ENCODE measurements around the gene IFNA17. TPM values are rescaled to one million over a fixed set of nuclear protein-coding genes. Genes with fewer than 3 reads are reported as not detected.
A peak's percentile ranks its signal among the peaks of the same experiment; 100 is the strongest.

IFNA17 gene
- total and polyA plus RNA-seq, 8 donors: not detected

DNA sequence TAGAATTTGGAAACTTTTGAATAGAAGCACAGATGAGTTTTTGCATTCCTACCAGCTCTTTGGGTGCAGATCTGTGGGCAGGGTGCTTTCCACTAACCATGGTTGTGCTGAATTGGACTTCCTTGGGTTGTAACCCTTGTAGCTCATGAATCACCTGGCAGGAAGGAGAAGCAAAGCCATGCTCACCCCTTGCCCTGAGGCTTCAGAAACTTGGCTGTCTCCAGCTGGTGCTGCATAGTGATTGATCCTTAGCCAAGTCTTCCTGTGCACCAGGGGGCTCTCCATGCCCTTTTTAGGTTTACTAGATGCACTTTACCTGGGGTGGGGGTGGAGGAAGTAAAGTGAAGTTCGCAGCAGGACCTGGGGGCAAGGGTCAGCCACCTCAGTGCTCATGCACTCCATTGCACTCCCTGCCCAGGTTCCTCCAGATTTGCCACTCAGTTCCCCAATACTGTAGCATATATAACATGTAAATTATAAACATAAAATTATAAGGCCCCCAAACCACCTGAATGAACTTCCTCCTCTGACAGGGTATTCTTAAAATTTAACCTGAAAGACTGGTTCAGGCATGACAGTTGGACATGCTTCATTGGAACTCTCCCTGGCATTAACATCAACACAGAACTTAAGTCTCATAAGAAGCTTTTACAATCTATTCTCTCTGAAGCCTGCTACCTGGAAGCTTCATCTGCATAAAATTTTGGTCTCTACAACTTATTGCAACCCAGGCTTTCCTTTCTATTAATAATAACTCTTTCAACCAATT lies 37.6 kb upstream of the IFNA17 start:
- DNase-seq (no peak), ATAC-seq (no peak)

DNA sequence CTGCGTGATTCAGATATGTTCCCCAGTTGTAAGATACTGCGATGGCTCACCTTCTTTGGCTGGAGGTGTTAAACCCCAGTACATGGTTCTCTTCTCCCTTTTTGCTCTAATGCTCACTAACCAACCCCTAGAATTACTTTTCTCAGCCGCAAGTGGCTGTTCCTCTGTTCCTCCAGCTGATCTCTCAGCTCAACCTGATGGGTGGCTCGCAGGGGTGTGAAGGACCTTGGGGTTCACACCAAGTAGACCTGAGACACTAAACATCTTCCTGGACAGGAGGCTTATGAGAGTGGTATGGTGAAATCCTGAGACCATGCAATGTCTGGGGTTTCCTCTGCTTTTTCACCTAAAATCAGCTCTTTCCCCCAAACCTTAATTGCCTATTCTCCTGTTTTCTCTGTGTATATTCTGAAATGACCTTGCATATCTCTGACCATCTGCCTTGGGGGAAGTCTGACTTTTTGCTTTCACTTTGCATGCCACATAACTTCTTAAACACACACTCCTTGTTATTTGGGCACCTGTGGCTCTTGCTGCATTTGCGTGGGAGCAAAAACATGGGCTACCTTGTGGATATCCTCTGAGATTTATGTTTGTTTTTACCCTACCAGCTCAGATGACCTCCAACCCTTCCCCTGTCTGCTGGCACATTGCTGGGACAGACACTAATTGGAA lies 27.7 kb upstream of the IFNA17 start:
- Histone ChIP-seq H3K27ac (no peak overlapping the region), H3K36me3 (no peaks in the 10 kb centered on the region), H3K4me3 (no peak overlapping the region), H3K4me1 (peaks cover 0 to 14% of the 10 kb centered on the region in 2 donors), H3K27me3 (peaks cover 0 to 17% of the 10 kb centered on the region in 2 donors), H3K9me3 (no peaks in the 10 kb centered on the region)
- ATAC-seq (no peak), DNase-seq (no peak)
- TF ChIP-seq, protein P1, sequence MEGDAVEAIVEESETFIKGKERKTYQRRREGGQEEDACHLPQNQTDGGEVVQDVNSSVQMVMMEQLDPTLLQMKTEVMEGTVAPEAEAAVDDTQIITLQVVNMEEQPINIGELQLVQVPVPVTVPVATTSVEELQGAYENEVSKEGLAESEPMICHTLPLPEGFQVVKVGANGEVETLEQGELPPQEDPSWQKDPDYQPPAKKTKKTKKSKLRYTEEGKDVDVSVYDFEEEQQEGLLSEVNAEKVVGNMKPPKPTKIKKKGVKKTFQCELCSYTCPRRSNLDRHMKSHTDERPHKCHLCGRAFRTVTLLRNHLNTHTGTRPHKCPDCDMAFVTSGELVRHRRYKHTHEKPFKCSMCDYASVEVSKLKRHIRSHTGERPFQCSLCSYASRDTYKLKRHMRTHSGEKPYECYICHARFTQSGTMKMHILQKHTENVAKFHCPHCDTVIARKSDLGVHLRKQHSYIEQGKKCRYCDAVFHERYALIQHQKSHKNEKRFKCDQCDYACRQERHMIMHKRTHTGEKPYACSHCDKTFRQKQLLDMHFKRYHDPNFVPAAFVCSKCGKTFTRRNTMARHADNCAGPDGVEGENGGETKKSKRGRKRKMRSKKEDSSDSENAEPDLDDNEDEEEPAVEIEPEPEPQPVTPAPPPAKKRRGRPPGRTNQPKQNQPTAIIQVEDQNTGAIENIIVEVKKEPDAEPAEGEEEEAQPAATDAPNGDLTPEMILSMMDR (IDR thresholded peaks at IDR 0.05): no peak
- intact Hi-C loops (cut with DNase I): no loop called here

More for the DNA sequence above, 37.6 kb upstream of the IFNA17 start:
- Histone ChIP-seq H3K27ac (no peak overlapping the region), H3K4me1 (no peaks in the 10 kb centered on the region), H3K9me3 (no peaks in the 10 kb centered on the region), H3K27me3 (peaks cover 0 to 7% of the 10 kb centered on the region in 2 donors), H3K4me3 (no peak overlapping the region), H3K36me3 (no peaks in the 10 kb centered on the region)
- TF ChIP-seq, protein P1 (IDR thresholded peaks at IDR 0.05): no peak
- intact Hi-C loops (cut with DNase I): no loop called here

DNA sequence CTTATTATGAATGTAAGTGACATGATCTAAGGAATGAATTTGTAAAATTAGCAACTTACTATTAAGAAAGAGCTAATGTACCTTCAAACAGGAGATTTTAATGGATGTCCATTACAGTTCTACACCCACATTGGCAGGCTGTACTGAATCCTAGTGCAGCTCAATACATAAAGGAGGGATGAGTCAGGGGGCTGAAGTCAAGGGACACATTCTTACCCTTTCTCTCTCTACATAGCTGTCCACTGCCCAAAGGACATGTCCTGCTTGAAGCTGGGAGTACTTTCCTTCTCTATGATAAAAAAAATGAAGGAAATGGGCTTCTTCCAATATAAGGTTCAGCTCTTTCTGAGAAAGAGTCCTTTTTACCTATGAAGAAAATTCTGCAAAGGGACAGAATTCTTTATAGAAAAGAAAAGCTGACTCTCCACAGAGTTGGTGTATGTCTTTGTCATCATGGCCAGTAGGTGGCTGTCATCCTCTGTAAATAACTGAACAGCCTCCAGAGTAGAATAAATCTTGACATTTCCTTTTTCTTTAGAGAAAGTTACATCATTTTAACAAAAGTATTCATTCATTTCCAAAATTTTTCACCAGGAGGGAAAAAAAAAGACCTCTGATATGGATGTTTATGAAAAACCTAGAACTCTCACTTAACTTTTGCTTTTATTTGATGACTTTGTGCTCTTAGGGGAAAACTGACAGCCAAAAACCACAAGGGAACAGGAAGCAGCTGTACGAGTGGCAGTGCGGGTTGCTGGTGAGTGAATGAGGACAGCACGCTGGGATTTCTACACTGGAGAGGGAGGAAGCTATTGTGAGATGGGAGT lies 24.9 kb upstream of the IFNA17 start:
- H3K9me3 ChIP-seq: no peaks in the 10 kb centered on the region
- no peak overlapping the region for H3K27ac ChIP-seq
- TF ChIP-seq, protein P1 (IDR thresholded peaks at IDR 0.05): peak; percentile 23 to 41
- H3K4me3 ChIP-seq: no peak overlapping the region
- ATAC-seq: peak; percentile 70
- no peaks in the 10 kb centered on the region for H3K36me3 ChIP-seq
- H3K27me3 ChIP-seq: peaks cover 0 to 17% of the 10 kb centered on the region in 2 donors
- intact Hi-C loops (cut with DNase I): no loop called here
- DNase-seq: peak; percentile 10 to 55 (median 42)
- peaks cover 0 to 14% of the 10 kb centered on the region in 2 donors for H3K4me1 ChIP-seq

DNA sequence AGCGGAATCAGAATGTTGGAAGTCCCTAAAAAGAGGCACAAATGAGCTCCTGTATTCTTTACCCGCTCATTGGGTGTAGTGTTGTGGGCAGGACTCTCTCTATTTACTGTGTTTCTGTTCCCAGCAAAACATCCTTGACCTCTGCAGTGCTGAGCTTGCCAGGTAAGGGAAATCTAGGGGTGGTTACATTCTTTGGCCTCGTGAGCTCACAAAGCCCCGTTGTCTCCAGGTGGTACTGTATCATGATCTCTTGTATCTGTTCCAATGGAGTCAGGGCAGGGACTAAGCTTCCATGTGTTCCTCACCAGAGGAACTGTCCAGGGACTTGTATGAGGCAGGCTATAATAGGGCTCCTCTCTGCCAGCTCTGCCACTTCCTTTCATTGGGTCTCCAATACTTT lies 23.6 kb upstream of the IFNA17 start:
- ATAC-seq: no peak
- intact Hi-C loops (cut with DNase I): no loop called here
- TF ChIP-seq, protein P1 (IDR thresholded peaks at IDR 0.05): no peak

More for the DNA sequence above, 23.6 kb upstream of the IFNA17 start:
- H3K9me3 ChIP-seq: no peaks in the 10 kb centered on the region
- no peak overlapping the region for H3K4me3 ChIP-seq
- no peaks in the 10 kb centered on the region for H3K36me3 ChIP-seq
- H3K27me3 ChIP-seq: peaks cover 0 to 7% of the 10 kb centered on the region in 2 donors
- H3K4me1 ChIP-seq: peaks cover 0 to 14% of the 10 kb centered on the region in 2 donors
- no peak overlapping the region for H3K27ac ChIP-seq
- DNase-seq: no peak
